HCT116 (cell line): Measurements from ENCODE around the gene CACNA2D3. TPM values are rescaled to one million over a fixed set of nuclear protein-coding genes. Genes with fewer than 3 reads are reported as not detected.

Source experiments
- ATAC-seq: fragments of 200-7000 bp; cut with Tn5 transposase; 2 replicates; pipeline ENCODE4 v1.9.1; 2020; ENCODE audit warnings: mild to moderate bottlenecking, moderate library complexity
- BruUV-seq: library from RNA; stranded (reverse); fragments of 400-500 nt; replicated peaks from 2 replicates; lab custom pipeline; 2021; lab: Mats Ljungman, UMichigan
- CTCF ChIA-PET: fragments of 300-600 bp; sonication (Branson Sonifier 250); formaldehyde crosslinking; loops from one replicate; lab custom pipeline; 2021; ENCODE audit warnings: antibody characterized with exemption; lab: Charles Lee
- POLR2A ChIA-PET: fragments of 300-600, 350-600 bp; sonication (Branson Sonifier 250); formaldehyde crosslinking; loops from one replicate; lab custom pipeline; 2021; ENCODE audit warnings: antibody characterized with exemption; lab: Charles Lee
- RAD21 ChIA-PET, 2 experiments: fragments of 300-600 bp; sonication (Branson Sonifier 250); formaldehyde crosslinking; loops; one replicate each; lab custom pipeline; 2023; ENCODE audit warnings: low total read pairs in 2 of 2; ENCODE audit not compliant: uncharacterized antibody in 2 of 2, unreplicated experiment in 2 of 2, low non-redundant PET in 1 of 2; lab: Charles Lee
- DNase-seq: peaks from one replicate; pipeline ENCODE4 v3.0.0-alpha.2; 2010; ENCODE audit warnings: low read depth, low spot score
- H2AFZ ChIP-seq: fragments of 200-600 bp; shearing (Covaris generic), sonication (generic); 2 replicates; pipeline ENCODE4 v1.6.1; 2017; ENCODE audit warnings: low read depth, mixed run types, mixed read lengths, antibody characterized with exemption, low read length; ENCODE audit not compliant: poor library complexity, severe bottlenecking
- H3K27ac ChIP-seq: 2 replicates; pipeline ENCODE4 v1.5.1; 2012; ENCODE audit warnings: low read depth, low read length
- H3K27me3 ChIP-seq: fragments of 200-600 bp; sonication (generic); 2 replicates; pipeline ENCODE4 v1.6.1; 2016; ENCODE audit warnings: mixed run types, low read length, mixed read lengths; ENCODE audit not compliant: insufficient read depth
- H3K36me3 ChIP-seq, 2 experiments: fragments of 200-500 bp in 1 of 2; fragments of 200-600 bp in 1 of 2; sonication (Bioruptor generic) in 1 of 2; sonication (generic) in 1 of 2; 2 replicates each; pipeline versions ENCODE4 v1.5.1 to v1.6.1; 2014 to 2016; ENCODE audit warnings: low read length in 2 of 2, inconsistent platforms in 1 of 2, mixed read lengths in 1 of 2, mixed run types in 1 of 2; ENCODE audit not compliant: insufficient read depth in 2 of 2, control insufficient read depth in 1 of 2
- H3K4me1 ChIP-seq, 2 experiments: fragments of 200-600 bp in 1 of 2; sonication (generic) in 1 of 2; 2 replicates each; pipeline versions ENCODE4 v1.5.1 to v1.6.1; 2012 to 2017; ENCODE audit warnings: low read length in 2 of 2, inconsistent platforms in 1 of 2, mild to moderate bottlenecking in 1 of 2, mixed read lengths in 1 of 2, mixed run types in 1 of 2, moderate library complexity in 1 of 2; ENCODE audit not compliant: insufficient read depth in 2 of 2, control insufficient read depth in 1 of 2
- H3K4me2 ChIP-seq: fragments of 200-600 bp; sonication (generic); 2 replicates; pipeline ENCODE4 v1.6.1; 2017; ENCODE audit warnings: mixed run types, low read length, mixed read lengths
- H3K4me3 ChIP-seq, 2 experiments: fragments of 200-600 bp in 1 of 2; sonication (generic) in 1 of 2; replicated peaks in 1 of 2; 2 replicates each; pipeline ENCODE4 v1.5.1; 2011 to 2016; ENCODE audit warnings: low read length in 2 of 2, control low read depth in 1 of 2, low read depth in 1 of 2, mild to moderate bottlenecking in 1 of 2, mixed read lengths in 1 of 2, mixed run types in 1 of 2
- H3K79me2 ChIP-seq: fragments of 200-600 bp; sonication (generic); 2 replicates; pipeline ENCODE4 v1.6.1; 2017; ENCODE audit warnings: mild to moderate bottlenecking, mixed run types, low read length, moderate library complexity, mixed read lengths; ENCODE audit not compliant: insufficient read depth
- H3K9ac ChIP-seq: fragments of 200-600 bp; sonication (generic); 2 replicates; pipeline ENCODE4 v1.6.1; 2016; ENCODE audit warnings: low read length, mixed read lengths
- H3K9me2 ChIP-seq: fragments of 200-600 bp; sonication (generic), shearing (Covaris generic); 2 replicates; pipeline ENCODE4 v1.6.1; 2017; ENCODE audit warnings: mixed run types, mild to moderate bottlenecking, moderate library complexity; ENCODE audit not compliant: insufficient read depth
- H3K9me3 ChIP-seq, 2 experiments: fragments of 200-500 bp in 1 of 2; fragments of 200-600 bp in 1 of 2; sonication (Bioruptor generic) in 1 of 2; sonication (generic) in 1 of 2; 2 replicates each; pipeline ENCODE4 v1.6.1; 2014 to 2017; ENCODE audit warnings: low read length in 2 of 2, mixed read lengths in 2 of 2, inconsistent platforms in 1 of 2, low read depth in 1 of 2, mild to moderate bottlenecking in 1 of 2, mixed run types in 1 of 2, moderate library complexity in 1 of 2; ENCODE audit not compliant: control insufficient read depth in 1 of 2, insufficient read depth in 1 of 2
- H4K20me1 ChIP-seq: fragments of 200-600 bp; sonication (generic), shearing (Covaris generic); 2 replicates; pipeline ENCODE4 v1.6.1; 2017; ENCODE audit warnings: mixed run types, mild to moderate bottlenecking, moderate library complexity; ENCODE audit not compliant: insufficient read depth
- CBX3 ChIP-seq: IDR thresholded peaks from 2 replicates; pipeline ENCODE4 v1.6.1; 2012; ENCODE audit warnings: low read depth
- EGR1 ChIP-seq: IDR thresholded peaks from 2 replicates; pipeline ENCODE4 v1.6.1; 2012; ENCODE audit warnings: low read depth
- POLR2A ChIP-seq: IDR thresholded peaks from 2 replicates; pipeline ENCODE4 v1.7.0; 2011; ENCODE audit warnings: borderline replicate concordance; ENCODE audit not compliant: insufficient read depth, insufficient read length; ENCODE audit errors: extremely low read depth
- SIN3A ChIP-seq: IDR thresholded peaks from 2 replicates; pipeline ENCODE4 v1.6.1; 2012; ENCODE audit warnings: low read depth
- TCF7L2 ChIP-seq: IDR thresholded peaks from 2 replicates; pipeline ENCODE4 v1.7.0; 2011; ENCODE audit warnings: borderline replicate concordance, inconsistent platforms; ENCODE audit not compliant: insufficient read depth, insufficient read length; ENCODE audit errors: extremely low read depth
- YY1 ChIP-seq: IDR thresholded peaks from 2 replicates; pipeline ENCODE4 v1.6.1; 2011; ENCODE audit warnings: low read length, low read depth, moderate library complexity, mild to moderate bottlenecking; ENCODE audit not compliant: insufficient replicate concordance; ENCODE audit errors: extremely low read depth
- ZFX ChIP-seq: fragments of 450-650 bp; IDR thresholded peaks from 2 replicates; pipeline ENCODE4 v1.6.1; 2017
- intact Hi-C: fragments of 100-400 bp; cut with micrococcal nuclease; formaldehyde crosslinking; loops from 2 replicates; pipeline ENCODE4 v1.10.0; 2022
- total RNA-seq: library from RNA; stranded (reverse); gene quantifications from one replicate; pipeline ENCODE4 v1.2.1, GENCODE V29; 2021; ENCODE audit not compliant: unreplicated experiment
- TF ChIP-seq, protein P1 (sequence below): IDR thresholded peaks from 2 replicates; pipeline ENCODE4 v1.6.1; 2011; ENCODE audit warnings: mild to moderate bottlenecking, low read length, moderate library complexity; ENCODE audit not compliant: insufficient replicate concordance; ENCODE audit errors: extremely low read depth
- TF ChIP-seq, protein P2 (sequence below), 3 experiments: fragments of 200-600 bp in 1 of 3; sonication (generic) in 1 of 3; IDR thresholded peaks in 2 of 3; conservative IDR thresholded peaks in 1 of 3; 2 replicates each; pipeline ENCODE4 v1.5.1; 2012 to 2017; ENCODE audit warnings: low read depth in 2 of 3, low read length in 2 of 3, antibody characterized with exemption in 1 of 3, borderline replicate concordance in 1 of 3, control low read depth in 1 of 3, mild to moderate bottlenecking in 1 of 3, mixed read lengths in 1 of 3, mixed run types in 1 of 3, moderate library complexity in 1 of 3; ENCODE audit not compliant: insufficient read depth in 1 of 3

The CACNA2D3 gene
- total RNA-seq, 1 experiment from 2014 or later = 0.20 TPM

DNA sequence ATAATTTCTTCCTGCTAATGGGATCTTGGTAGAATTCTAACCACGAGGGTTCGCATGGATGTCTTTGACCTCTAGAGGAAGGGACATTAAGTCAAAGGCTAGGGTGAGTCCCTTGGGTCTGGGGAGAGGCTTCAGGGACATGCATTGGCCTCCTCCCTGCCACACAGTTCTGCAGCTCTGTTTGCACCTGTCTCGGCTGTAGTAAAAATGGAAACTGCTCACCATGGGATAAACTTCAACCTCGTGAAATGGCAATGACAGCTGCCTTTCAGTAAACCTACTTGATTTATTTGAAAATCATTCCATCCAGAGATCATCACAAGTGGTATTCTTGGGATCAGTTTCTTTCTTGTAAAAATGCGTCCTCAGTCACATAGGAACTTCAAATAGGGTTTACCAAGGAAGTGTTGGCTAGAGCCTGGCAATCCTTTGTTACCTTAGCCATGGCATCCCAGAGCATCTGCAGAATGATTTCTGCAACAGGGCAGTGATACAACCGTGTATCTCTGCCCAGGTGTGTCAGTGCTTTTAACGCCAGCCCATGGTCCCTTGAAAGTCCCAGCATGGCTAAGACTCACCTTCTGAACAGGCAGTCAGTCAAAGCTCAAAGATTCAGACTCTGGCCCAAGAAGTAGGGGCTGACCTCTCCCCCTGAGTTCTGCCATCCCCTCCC, 819.5 kb downstream of the CACNA2D3 start:
- no peak overlapping the region for H3K9ac ChIP-seq
- no peaks in the 10 kb centered on the region for H3K9me2 ChIP-seq
- no peaks in the 10 kb centered on the region for H4K20me1 ChIP-seq
- no peaks in the 10 kb centered on the region for H3K36me3 ChIP-seq
- intact Hi-C loops = no loop called here
- no peaks in the 10 kb centered on the region for H3K79me2 ChIP-seq
- no peak overlapping the region for H2AFZ ChIP-seq
- ATAC-seq (no peak), DNase-seq (no peak)
- ChIA-PET RAD21 (no interaction called here), CTCF (no interaction called here), POLR2A (no interaction called here)
- H3K27me3 ChIP-seq = no peaks in the 10 kb centered on the region
- BruUV-seq = no TSS peak
- H3K9me3 ChIP-seq = peaks cover 0 to 10% of the 10 kb centered on the region in 2 experiments; a peak in 1 of 4 replicates
- no peaks in the 10 kb centered on the region for H3K4me1 ChIP-seq
- no peak overlapping the region for H3K4me2 ChIP-seq
- no peak overlapping the region for H3K4me3 ChIP-seq
- no peak overlapping the region for H3K27ac ChIP-seq
- no peak for TF ChIP-seq ZFX
- no peak for TF ChIP-seq SIN3A
- TF ChIP-seq TCF7L2 = no peak

DNA sequence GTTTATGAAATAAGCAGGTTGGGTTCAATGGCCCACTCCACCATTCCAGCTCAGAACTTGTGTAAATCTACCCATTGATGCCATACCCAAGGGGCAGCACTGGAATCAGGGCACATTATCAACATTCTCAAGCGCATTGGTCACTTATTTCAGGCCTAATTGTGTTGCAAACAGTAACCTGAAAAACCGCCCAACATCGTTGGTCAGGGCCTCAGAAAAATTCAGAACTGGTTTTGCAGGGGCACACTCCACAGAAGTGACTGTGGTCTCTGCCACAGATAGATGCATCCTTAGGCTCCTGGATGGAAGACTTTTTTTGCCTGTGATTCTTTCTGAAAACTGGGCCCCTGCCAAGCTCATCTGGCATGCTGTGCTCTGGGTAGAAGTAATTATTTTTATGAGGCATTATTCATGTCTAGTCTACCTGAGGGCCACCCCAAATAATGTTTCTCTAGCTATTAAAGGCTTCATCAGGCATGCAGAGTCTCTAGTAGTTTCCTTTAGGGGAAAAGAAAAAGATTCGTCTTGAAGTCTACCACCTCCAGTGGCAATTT, 827.2 kb downstream of the CACNA2D3 start:
- intact Hi-C loops = no loop called here
- H3K4me2 ChIP-seq = no peak overlapping the region

More for the DNA sequence above, 827.2 kb downstream of the CACNA2D3 start:
- Histone ChIP-seq H3K9me3 (peaks cover 0 to 17% of the 10 kb centered on the region in 2 experiments; a peak in 2 of 4 replicates), H2AFZ (no peak overlapping the region), H3K4me3 (no peak overlapping the region), H4K20me1 (no peaks in the 10 kb centered on the region), H3K9ac (no peak overlapping the region), H3K27ac (no peak overlapping the region), H3K79me2 (no peaks in the 10 kb centered on the region), H3K9me2 (no peaks in the 10 kb centered on the region), H3K36me3 (no peaks in the 10 kb centered on the region), H3K27me3 (no peaks in the 10 kb centered on the region), H3K4me1 (no peaks in the 10 kb centered on the region)
- TF ChIP-seq EGR1 (no peak), POLR2A (no peak), YY1 (no peak), SIN3A (no peak), CBX3 (no peak)
- TF ChIP-seq, protein P1, sequence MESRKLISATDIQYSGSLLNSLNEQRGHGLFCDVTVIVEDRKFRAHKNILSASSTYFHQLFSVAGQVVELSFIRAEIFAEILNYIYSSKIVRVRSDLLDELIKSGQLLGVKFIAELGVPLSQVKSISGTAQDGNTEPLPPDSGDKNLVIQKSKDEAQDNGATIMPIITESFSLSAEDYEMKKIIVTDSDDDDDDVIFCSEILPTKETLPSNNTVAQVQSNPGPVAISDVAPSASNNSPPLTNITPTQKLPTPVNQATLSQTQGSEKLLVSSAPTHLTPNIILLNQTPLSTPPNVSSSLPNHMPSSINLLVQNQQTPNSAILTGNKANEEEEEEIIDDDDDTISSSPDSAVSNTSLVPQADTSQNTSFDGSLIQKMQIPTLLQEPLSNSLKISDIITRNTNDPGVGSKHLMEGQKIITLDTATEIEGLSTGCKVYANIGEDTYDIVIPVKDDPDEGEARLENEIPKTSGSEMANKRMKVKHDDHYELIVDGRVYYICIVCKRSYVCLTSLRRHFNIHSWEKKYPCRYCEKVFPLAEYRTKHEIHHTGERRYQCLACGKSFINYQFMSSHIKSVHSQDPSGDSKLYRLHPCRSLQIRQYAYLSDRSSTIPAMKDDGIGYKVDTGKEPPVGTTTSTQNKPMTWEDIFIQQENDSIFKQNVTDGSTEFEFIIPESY = no peak
- TF ChIP-seq, protein P2, sequence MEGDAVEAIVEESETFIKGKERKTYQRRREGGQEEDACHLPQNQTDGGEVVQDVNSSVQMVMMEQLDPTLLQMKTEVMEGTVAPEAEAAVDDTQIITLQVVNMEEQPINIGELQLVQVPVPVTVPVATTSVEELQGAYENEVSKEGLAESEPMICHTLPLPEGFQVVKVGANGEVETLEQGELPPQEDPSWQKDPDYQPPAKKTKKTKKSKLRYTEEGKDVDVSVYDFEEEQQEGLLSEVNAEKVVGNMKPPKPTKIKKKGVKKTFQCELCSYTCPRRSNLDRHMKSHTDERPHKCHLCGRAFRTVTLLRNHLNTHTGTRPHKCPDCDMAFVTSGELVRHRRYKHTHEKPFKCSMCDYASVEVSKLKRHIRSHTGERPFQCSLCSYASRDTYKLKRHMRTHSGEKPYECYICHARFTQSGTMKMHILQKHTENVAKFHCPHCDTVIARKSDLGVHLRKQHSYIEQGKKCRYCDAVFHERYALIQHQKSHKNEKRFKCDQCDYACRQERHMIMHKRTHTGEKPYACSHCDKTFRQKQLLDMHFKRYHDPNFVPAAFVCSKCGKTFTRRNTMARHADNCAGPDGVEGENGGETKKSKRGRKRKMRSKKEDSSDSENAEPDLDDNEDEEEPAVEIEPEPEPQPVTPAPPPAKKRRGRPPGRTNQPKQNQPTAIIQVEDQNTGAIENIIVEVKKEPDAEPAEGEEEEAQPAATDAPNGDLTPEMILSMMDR (IDR thresholded peaks at IDR 0.05 in 2 of 3, conservative IDR thresholded peaks at IDR 0.05 in 1 of 3; ENCODE audit: borderline replicate concordance in 1 of 3, insufficient read depth in 1 of 3, low read depth in 2 of 3, low read length in 2 of 3) = no peak
- no peak for ATAC-seq
- POLR2A ChIA-PET = no interaction called here
- RAD21 ChIA-PET = no interaction called here
- no TSS peak for BruUV-seq
- DNase-seq = no peak
- CTCF ChIA-PET = no interaction called here
